Ishikawa (cell line): ENCODE results near the gene TMEM164.

Experiments used
- CEBPB ChIP-seq: IDR thresholded peaks from 2 replicates; pipeline ENCODE4 v1.6.1; 2012
- CREB1 ChIP-seq: IDR thresholded peaks from 2 replicates; pipeline ENCODE4 v1.6.1; 2012; ENCODE audit warnings: low read depth
- EP300 ChIP-seq: IDR thresholded peaks from 2 replicates; pipeline ENCODE4 v1.6.1; 2012; ENCODE audit warnings: borderline replicate concordance
- MAX ChIP-seq: IDR thresholded peaks from 2 replicates; pipeline ENCODE4 v1.6.1; 2012
- RAD21 ChIP-seq: IDR thresholded peaks from 2 replicates; pipeline ENCODE4 v1.6.1; 2012; ENCODE audit warnings: low read depth
- TAF1 ChIP-seq: IDR thresholded peaks from 2 replicates; pipeline ENCODE4 v1.6.1; 2012; ENCODE audit warnings: low read depth, mild to moderate bottlenecking
- TCF12 ChIP-seq: IDR thresholded peaks from 2 replicates; pipeline ENCODE4 v1.6.1; 2012; ENCODE audit warnings: low read depth
- YY1 ChIP-seq: IDR thresholded peaks from 2 replicates; pipeline ENCODE4 v1.6.1; 2012; ENCODE audit warnings: low read depth
- ZBTB7A ChIP-seq: IDR thresholded peaks from 2 replicates; pipeline ENCODE4 v1.6.1; 2012; ENCODE audit warnings: low read depth
- TF ChIP-seq, protein P1 (sequence below): IDR thresholded peaks from 2 replicates; pipeline ENCODE4 v1.6.1; 2012; ENCODE audit warnings: low read depth, mild to moderate bottlenecking

DNA sequence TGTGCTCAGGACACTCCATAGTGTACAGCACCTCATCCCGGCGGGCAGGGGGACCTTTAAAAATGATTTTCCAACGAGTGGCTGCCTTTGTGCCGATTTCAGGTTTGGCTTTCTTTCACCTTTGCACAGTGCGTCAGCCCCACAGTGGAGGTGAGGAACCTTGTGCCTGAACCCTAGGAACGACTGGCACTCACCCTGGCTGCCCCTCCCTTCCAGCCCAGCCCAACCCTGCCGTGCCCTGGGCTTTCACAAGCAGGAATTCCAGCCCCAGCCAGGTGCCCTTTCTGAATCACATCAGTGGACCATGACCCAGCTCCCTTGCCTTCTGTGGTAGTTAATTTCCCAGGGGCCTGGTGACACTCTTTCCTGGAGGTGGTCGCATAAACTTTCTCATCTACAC is 1.3 kb downstream of the TMEM164 start:
- TF ChIP-seq YY1 (no peak), TAF1 (no peak), MAX (no peak), CREB1 (no peak), ZBTB7A (no peak), EP300 (no peak), CEBPB (no peak), RAD21 (no peak), TCF12 (no peak)
- TF ChIP-seq, protein P1, sequence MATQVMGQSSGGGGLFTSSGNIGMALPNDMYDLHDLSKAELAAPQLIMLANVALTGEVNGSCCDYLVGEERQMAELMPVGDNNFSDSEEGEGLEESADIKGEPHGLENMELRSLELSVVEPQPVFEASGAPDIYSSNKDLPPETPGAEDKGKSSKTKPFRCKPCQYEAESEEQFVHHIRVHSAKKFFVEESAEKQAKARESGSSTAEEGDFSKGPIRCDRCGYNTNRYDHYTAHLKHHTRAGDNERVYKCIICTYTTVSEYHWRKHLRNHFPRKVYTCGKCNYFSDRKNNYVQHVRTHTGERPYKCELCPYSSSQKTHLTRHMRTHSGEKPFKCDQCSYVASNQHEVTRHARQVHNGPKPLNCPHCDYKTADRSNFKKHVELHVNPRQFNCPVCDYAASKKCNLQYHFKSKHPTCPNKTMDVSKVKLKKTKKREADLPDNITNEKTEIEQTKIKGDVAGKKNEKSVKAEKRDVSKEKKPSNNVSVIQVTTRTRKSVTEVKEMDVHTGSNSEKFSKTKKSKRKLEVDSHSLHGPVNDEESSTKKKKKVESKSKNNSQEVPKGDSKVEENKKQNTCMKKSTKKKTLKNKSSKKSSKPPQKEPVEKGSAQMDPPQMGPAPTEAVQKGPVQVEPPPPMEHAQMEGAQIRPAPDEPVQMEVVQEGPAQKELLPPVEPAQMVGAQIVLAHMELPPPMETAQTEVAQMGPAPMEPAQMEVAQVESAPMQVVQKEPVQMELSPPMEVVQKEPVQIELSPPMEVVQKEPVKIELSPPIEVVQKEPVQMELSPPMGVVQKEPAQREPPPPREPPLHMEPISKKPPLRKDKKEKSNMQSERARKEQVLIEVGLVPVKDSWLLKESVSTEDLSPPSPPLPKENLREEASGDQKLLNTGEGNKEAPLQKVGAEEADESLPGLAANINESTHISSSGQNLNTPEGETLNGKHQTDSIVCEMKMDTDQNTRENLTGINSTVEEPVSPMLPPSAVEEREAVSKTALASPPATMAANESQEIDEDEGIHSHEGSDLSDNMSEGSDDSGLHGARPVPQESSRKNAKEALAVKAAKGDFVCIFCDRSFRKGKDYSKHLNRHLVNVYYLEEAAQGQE = no peak
